Superior temporal gyrus (tissue), 1 donor: ENCODE measurements around the gene PROC.
"Not testable (repeated sequence)": the region's sequence is repeated elsewhere in the genome, so short reads cannot be mapped to it uniquely, and the experiment has no call there.

ENCODE experiments used
- DNase-seq: peaks from one replicate; pipeline ENCODE4 v3.0.0-alpha.2; 2016; ENCODE audit errors: extremely low spot score

Gene PROC

DNA sequence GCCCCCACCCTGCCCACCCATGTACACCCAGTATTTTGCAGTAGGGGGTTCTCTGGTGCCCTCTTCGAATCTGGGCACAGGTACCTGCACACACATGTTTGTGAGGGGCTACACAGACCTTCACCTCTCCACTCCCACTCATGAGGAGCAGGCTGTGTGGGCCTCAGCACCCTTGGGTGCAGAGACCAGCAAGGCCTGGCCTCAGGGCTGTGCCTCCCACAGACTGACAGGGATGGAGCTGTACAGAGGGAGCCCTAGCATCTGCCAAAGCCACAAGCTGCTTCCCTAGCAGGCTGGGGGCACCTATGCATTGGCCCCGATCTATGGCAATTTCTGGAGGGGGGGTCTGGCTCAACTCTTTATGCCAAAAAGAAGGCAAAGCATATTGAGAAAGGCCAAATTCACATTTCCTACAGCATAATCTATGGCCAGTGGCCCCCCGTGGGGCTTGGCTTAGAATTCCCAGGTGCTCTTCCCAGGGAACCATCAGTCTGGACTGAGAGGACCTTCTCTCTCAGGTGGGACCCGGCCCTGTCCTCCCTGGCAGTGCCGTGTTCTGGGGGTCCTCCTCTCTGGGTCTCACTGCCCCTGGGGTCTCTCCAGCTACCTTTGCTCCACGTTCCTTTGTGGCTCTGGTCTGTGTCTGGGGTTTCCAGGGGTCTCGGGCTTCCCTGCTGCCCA, 9.3 kb downstream of the PROC start:
- no peak for DNase-seq

DNA sequence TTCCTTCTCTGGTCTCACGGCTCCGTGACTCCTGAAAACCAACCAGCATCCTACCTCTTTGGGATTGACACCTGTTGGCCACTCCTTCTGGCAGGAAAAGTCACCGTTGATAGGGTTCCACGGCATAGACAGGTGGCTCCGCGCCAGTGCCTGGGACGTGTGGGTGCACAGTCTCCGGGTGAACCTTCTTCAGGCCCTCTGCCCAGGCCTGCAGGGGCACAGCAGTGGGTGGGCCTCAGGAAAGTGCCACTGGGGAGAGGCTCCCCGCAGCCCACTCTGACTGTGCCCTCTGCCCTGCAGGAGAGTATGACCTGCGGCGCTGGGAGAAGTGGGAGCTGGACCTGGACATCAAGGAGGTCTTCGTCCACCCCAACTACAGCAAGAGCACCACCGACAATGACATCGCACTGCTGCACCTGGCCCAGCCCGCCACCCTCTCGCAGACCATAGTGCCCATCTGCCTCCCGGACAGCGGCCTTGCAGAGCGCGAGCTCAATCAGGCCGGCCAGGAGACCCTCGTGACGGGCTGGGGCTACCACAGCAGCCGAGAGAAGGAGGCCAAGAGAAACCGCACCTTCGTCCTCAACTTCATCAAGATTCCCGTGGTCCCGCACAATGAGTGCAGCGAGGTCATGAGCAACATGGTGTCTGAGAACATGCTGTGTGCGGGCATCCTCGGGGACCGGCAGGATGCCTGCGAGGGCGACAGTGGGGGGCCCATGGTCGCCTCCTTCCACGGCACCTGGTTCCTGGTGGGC, 10.0 kb downstream of the PROC start:
- DNase-seq: no peak

- no peak for DNase-seq
These were observed 10.5 kb downstream of the PROC start for GRCh38 chr2:127428815-127429109.

- no peak for DNase-seq
These were observed 11.1 kb downstream of the PROC start for GRCh38 chr2:127429291-127429690.

GRCh38 chr2:127429844-127430425, 11.7 kb downstream of the PROC start:
- DNase-seq: no peak

GRCh38 chr2:127431408-127432023, 13.3 kb downstream of the PROC start:
- no peak for DNase-seq

- no peak for DNase-seq
These were observed 16.3 kb downstream of the PROC start for GRCh38 chr2:127434515-127434914.

DNA sequence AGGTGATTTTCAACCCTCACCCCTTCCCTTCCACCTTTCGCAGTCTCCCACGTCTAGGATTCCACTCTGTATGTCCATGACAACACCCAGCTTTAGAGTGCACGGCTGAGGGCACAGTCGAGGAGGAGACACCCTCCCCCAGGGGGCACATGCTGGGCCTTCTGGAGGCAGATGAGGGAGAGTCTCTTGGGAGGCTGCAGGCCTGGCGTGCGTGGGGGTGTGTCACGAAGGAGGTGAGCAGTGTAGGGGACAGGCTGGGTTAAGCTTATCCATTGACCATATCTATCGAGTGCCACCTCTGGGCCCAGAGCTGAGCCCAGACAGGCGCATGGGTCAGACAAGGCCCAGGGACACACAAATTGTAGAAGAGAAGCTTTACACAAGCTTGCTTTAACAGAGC, 18.8 kb downstream of the PROC start:
- no peak for DNase-seq

GRCh38 chr2:127437781-127438726, 19.8 kb downstream of the PROC start:
- DNase-seq: no peak

DNA sequence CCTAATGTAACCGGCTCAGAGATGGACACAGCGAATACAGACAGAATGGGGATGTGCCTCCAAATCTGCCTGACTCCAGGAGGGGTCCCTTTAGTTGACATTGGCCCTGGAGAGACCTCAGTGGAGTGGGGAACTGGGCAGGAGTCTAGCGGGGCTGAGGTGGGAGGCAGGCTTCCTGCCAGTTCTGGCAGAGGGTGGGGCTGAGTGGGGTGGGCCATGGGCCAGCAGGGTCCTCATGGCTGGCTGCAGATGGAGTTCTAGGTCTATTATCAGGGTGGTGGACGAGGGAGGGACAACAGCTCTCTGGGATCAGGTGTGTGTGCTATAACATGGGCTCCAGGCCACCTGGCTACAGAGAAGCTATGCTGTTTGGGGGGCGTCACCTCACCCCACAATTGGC, 21.1 kb downstream of the PROC start:
- no peak for DNase-seq

DNA sequence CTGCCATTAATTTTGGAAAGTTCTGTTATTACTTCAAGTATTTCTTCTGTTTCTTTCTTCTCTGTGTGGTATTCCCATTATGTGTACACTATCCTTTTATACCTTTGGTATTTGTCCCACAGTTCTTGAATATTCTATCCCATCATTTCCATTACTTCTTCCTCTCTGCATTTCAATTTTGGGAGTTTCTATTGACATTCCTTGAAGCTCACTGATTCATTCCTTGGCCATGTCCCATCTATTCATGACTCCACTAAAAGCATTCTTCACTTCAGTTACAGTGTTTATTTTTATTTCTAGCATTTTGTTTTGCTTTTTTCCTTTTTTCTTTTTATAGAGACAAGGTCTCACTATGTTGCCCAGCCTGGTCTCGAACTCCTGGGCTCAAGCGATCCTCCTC, 30.3 kb downstream of the PROC start:
- no peak for DNase-seq

DNA sequence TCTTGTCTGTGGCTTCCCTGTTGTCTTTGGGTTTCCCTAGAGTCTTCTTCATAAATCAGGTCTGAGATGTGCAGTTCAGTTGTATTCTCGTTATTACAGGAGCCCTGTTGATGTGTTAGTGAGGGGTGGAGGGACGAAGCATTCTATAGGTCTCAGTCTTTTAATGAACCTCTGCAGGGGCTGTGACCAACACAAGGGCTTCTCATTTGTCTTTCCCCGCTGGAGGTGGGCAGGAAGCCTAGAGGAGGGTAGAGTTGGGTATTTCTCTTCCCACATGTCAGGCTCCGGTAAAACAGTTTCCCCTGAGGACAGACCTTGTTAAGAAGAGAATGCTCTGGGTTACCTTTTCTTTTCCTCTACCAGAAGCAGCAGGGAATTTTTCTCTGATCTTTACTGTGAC, 31.2 kb downstream of the PROC start:
- no peak for DNase-seq

DNA sequence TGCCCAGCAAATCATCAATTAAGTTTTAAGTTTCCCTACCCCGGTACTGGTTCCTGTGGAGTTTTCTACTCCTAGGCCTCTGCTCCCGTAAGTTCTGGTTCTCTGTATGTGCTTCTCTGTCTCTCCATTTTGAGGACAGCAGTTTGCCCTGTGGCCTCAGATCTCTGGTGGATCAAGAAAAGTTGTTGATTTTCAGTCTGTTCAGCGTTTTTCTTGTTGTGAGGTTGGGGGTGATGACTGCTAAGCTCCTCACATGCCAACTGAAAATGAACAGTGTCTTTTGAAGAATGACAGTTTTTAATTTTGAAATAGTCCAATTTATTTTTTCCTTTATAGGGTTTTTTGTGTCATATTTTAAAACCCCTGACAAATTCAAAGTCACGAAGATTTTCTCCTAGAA, 31.7 kb downstream of the PROC start:
- no peak for DNase-seq

DNA sequence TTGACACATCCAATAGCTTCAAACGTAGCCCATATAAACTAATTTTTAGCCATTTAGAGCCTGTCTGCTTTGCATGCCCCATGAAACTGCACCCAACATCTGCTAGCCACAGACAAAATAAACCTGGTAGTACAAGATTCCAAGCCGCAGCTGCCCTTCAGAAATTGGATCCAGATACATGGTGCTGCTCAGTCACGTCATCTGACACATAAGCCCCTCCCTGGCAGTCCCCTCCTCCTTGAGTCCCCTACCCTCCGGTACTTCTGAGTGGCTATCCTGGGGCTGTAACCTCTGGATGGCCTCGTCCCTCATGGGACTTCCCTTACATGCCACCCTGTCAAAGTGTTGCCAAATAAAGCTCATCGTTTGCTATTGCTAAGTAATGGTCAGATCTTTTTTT, 33.8 kb downstream of the PROC start:
- DNase-seq: no peak

DNA sequence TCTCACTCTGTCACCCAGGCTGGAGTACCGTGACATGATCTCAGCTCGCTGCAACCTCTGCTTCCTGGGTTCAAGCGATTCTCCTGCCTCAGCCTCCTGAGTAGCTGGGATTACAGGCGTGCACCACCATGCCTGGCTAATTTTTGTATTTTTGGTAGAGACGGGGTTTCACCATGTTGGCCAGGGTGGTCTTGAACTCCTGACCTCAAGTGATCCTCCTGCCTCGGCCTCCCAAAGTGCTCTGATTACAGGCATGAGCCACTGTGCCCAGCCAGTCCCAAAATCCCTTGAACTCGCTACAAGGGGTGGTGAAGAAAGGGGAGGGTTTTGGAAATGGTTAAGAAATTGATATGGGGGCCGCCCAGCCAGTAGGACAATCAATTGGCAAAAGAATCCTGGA, 34.2 kb downstream of the PROC start:
- DNase-seq: not testable (repeated sequence)

GRCh38 chr2:127453013-127453391, 34.8 kb downstream of the PROC start:
- no peak for DNase-seq

GRCh38 chr2:127453392-127454171, 35.4 kb downstream of the PROC start:
- DNase-seq: no peak

DNA sequence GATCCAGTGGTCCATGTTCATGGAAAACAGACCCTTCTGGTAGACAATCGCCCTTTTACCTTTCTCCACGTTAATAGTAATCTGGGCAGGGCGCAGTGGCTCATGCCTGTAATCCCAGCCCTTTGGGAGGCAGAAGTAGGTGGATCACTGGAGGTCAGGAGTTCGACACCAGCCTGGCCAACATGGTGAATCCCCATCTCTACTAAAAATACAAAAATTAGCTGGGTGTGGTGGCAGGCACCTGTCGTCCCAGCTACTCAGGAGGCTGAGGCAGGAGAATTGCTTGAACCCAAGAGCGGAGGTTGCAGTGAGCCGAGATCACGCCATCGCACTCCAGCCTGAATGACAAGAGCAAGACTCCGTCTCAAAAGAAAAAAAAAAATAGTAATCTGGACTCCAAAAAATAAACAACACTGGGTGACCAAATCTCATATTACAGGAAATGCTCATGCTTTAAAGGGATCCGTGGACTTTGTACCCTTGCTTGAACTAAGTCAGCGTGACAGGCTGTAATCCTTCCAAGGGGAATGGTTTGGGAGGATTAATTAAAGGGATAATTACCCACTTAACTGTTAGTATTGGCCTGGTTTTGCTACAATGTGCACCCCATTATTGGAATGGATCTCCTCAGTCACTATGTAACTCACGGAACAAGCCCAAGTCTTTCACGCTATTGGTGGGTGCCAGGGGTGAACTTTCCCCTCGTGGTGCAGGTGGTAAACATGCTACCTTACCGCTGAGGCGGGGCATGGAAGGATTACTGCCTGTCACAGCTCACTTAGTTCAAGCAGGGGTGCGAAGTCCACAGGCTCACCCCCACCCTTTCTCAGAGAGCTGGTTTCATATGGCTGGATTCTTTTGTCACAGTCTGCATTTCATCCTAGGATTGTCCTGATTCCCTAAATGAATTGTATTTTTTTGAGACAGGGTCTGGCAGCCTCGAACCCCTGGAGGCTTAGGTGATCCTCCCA, 36.7 kb downstream of the PROC start:
- no peak for DNase-seq

DNA sequence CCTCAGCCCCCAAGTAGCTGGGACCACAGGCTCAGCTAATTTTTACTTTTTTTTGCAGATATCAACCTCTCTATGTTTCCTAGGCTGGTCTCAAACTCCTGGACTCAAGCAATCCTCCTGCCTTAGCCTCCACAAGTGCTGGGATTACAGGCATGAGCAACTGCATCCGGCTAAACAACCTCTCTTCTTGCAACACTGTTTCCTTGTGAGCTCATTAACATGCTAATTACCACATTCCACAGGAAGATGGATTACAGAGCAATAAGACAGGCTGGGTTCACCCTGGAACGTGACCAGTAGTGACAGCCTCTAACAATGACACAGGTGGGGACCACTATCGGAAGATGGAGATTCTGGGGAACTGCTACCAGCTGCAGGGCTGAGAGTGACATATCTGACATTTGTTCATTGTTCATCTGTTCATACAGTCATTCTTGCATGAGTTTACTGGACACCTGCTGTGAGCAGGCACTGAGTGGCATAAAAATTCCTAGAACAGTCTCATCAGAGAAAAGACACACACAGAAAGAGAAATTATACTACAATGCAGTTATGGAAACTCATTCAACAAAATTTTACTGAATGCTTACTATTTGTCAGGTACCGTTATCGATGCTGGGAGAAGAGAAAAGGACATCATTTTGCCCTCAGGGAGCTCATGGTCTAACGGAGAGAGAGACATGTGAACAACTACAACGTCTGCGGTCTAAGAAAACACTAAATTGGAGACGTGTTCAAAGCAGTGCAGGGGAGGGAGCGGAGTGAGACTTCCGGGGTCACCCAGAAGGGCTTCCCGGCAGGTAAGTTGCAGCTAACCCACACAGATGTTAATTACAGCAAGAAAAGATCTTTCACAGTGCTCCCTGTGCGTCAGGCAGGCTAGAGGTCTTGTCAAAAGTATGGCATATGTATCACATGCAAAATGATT, 37.6 kb downstream of the PROC start:
- DNase-seq: no peak
